Measurements from ENCODE around the gene SCN5A. TPM values are rescaled to one million over a fixed set of nuclear protein-coding genes. Genes with fewer than 3 reads are reported as not detected.

The SCN5A gene
- total and polyA plus RNA-seq, 2 donors (not counting 1 experiment from before 2014, with no cell fraction given), result 0.20 to 0.37 TPM

- no peaks in the 10 kb centered on the region for H3K79me2 ChIP-seq (ENCODE audit: control insufficient read depth, insufficient read depth, low read length)
- intact Hi-C loops (cut with micrococcal nuclease), result no loop called here
- CTCF ChIA-PET, result no interaction called here
- H3K27ac ChIP-seq (ENCODE audit: low read length in 2 of 2), result no peak overlapping the region
- peaks cover 0 to 3% (median 0%) of the 10 kb centered on the region in 4 experiments for H3K27me3 ChIP-seq (replicated peaks in 1 of 4; ENCODE audit: control extremely low read depth in 1 of 4, control insufficient read depth in 3 of 4, insufficient read depth in 4 of 4, low read length in 3 of 4)
- no peaks in the 10 kb centered on the region for H3K9me3 ChIP-seq (ENCODE audit: control extremely low read depth in 1 of 3, control insufficient read depth in 2 of 3, insufficient read depth in 1 of 3, low read length in 2 of 3)
- H3K27ac Mint-ChIP-seq, result no peak overlapping the region
- H3K9ac ChIP-seq (ENCODE audit: low read length), result no peak overlapping the region
- no peak overlapping the region for H3K4me3 Mint-ChIP-seq
- no peak overlapping the region for H2AFZ ChIP-seq (ENCODE audit: insufficient read depth, low read depth, low read length, poor library complexity, severe bottlenecking)
- no peak for ATAC-seq (ENCODE audit: low read depth)
- POLR2A ChIA-PET, result no interaction called here
- H4K20me1 ChIP-seq (ENCODE audit: control insufficient read depth, insufficient read depth, low read length, poor library complexity, severe bottlenecking), result no peaks in the 10 kb centered on the region
- no peaks in the 10 kb centered on the region for H3K27me3 Mint-ChIP-seq
- no peak overlapping the region for H3K4me2 ChIP-seq (replicated peaks; ENCODE audit: low read depth, low read length, poor library complexity, severe bottlenecking)
- DNase-seq, result no peak
- WGBS (ENCODE audit: insufficient coverage), result 90% methylated on average over 2 of the region's 4 CpGs
- H3K4me1 Mint-ChIP-seq, result no peaks in the 10 kb centered on the region
- TF ChIP-seq CTCF (IDR thresholded peaks at IDR 0.05) (no peak), EZH2 (IDR thresholded peaks at IDR 0.05; ENCODE audit: borderline replicate concordance, insufficient read depth, low read depth, low read length, poor library complexity, severe bottlenecking) (no peak)
- H3K9me3 Mint-ChIP-seq (ENCODE audit: insufficient read depth), result no peaks in the 10 kb centered on the region
- no peaks in the 10 kb centered on the region for H3K4me1 ChIP-seq (ENCODE audit: control insufficient read depth in 2 of 2, insufficient read depth in 2 of 2, low read length in 2 of 2)
- H3K4me3 ChIP-seq (ENCODE audit: control extremely low read depth in 1 of 5, extremely low read depth in 1 of 5, insufficient read depth in 1 of 5, low read depth in 2 of 5, low read length in 4 of 5), result no peak overlapping the region
- no peaks in the 10 kb centered on the region for H3K36me3 ChIP-seq (replicated peaks in 1 of 2; ENCODE audit: control extremely low read depth in 1 of 2, control insufficient read depth in 1 of 2, extremely low read depth in 1 of 2, insufficient read depth in 2 of 2, low read length in 1 of 2)
Measured at GRCh38 chr3:38689346-38689745, 39.9 kb upstream of the SCN5A start.

GRCh38 chr3:38687321-38687720, 37.8 kb upstream of the SCN5A start:
- no peaks in the 10 kb centered on the region for H3K9me3 ChIP-seq (ENCODE audit: control extremely low read depth in 1 of 3, control insufficient read depth in 2 of 3, insufficient read depth in 1 of 3, low read length in 2 of 3)
- Mint-ChIP-seq H3K4me1 (no peaks in the 10 kb centered on the region), H3K4me3 (no peak overlapping the region), H3K27ac (no peak overlapping the region), H3K9me3 (ENCODE audit: insufficient read depth) (no peaks in the 10 kb centered on the region), H3K27me3 (no peaks in the 10 kb centered on the region)
- no peaks in the 10 kb centered on the region for H3K36me3 ChIP-seq (replicated peaks in 1 of 2; ENCODE audit: control extremely low read depth in 1 of 2, control insufficient read depth in 1 of 2, extremely low read depth in 1 of 2, insufficient read depth in 2 of 2, low read length in 1 of 2)
- no peak overlapping the region for H3K4me3 ChIP-seq (ENCODE audit: control extremely low read depth in 1 of 5, extremely low read depth in 1 of 5, insufficient read depth in 1 of 5, low read depth in 2 of 5, low read length in 4 of 5)
- WGBS (ENCODE audit: insufficient coverage), result 33% methylated on average over 1 of the region's 2 CpGs
- no peak overlapping the region for H3K9ac ChIP-seq (ENCODE audit: low read length)
- H2AFZ ChIP-seq (ENCODE audit: insufficient read depth, low read depth, low read length, poor library complexity, severe bottlenecking), result no peak overlapping the region
- no peaks in the 10 kb centered on the region for H4K20me1 ChIP-seq (ENCODE audit: control insufficient read depth, insufficient read depth, low read length, poor library complexity, severe bottlenecking)
- no peak for TF ChIP-seq CTCF (IDR thresholded peaks at IDR 0.05)
- no peak for TF ChIP-seq EZH2 (IDR thresholded peaks at IDR 0.05; ENCODE audit: borderline replicate concordance, insufficient read depth, low read depth, low read length, poor library complexity, severe bottlenecking)
- H3K27me3 ChIP-seq (replicated peaks in 1 of 4; ENCODE audit: control extremely low read depth in 1 of 4, control insufficient read depth in 3 of 4, insufficient read depth in 4 of 4, low read length in 3 of 4), result peaks cover 0 to 5% (median 0%) of the 10 kb centered on the region in 4 experiments
- POLR2A ChIA-PET, result no interaction called here
- H3K4me2 ChIP-seq (replicated peaks; ENCODE audit: low read depth, low read length, poor library complexity, severe bottlenecking), result no peak overlapping the region
- H3K4me1 ChIP-seq (ENCODE audit: control insufficient read depth in 2 of 2, insufficient read depth in 2 of 2, low read length in 2 of 2), result no peaks in the 10 kb centered on the region
- intact Hi-C loops (cut with micrococcal nuclease), result no loop called here
- DNase-seq (no peak), ATAC-seq (ENCODE audit: low read depth) (no peak)
- H3K79me2 ChIP-seq (ENCODE audit: control insufficient read depth, insufficient read depth, low read length), result no peaks in the 10 kb centered on the region
- no peak overlapping the region for H3K27ac ChIP-seq (ENCODE audit: low read length in 2 of 2)
- CTCF ChIA-PET, result no interaction called here
